NAMALWA (cell line): Measurements from ENCODE around the gene NPAS2.

Experiments used
- DNase-seq: peaks from one replicate; pipeline ENCODE4 v3.0.0-alpha.2; 2015; ENCODE audit warnings: low spot score

Gene NPAS2

DNA sequence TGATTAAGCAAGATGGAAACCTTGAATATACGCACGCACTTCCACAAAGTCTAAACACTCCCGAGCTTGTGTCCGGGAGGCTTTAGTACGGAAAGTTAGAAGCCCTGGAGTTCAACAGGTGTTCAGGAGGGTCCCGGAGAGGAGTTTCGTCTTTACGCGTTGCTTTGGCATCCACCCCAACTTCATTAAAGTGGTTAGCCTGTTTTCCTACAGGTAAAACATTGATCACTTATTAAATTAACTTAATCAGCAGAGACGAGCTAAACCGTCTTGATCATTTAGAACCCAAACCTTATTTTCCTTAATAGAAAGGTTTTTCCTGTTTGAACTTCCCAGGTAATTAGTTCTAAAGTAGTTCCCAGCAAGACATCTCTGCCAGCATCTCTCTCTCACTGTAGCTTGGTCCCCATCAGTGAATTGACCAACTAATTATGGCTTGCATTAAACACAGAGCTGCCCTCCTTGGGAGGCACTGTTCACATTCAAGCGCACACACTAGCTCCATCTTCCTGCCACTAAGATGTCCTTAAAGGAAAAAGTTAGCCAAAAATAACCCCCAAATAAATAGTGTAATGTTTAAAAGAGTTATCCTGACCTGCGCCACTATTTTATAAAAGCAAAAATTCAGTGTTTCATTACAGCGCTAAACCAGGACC, 1.4 kb downstream of the NPAS2 start:
- DNase-seq: no peak

DNA sequence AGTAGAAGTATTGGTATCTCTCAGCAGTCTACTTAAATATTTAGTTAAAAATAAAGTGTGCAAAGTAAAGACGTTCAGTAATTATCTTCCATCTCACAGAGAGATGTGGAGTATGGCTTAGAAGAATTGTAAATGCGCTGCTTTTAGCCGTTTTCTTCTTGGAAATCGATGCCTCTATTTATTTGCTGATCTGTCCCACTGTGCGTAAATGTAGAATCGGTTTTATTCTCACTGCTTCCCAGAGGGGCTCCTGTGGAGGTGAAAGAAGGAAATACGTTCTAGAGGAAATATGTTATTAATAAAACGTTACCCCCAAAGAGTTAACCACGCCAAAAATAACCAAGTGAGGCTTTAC, 1.9 kb downstream of the NPAS2 start:
- DNase-seq: no peak

DNA sequence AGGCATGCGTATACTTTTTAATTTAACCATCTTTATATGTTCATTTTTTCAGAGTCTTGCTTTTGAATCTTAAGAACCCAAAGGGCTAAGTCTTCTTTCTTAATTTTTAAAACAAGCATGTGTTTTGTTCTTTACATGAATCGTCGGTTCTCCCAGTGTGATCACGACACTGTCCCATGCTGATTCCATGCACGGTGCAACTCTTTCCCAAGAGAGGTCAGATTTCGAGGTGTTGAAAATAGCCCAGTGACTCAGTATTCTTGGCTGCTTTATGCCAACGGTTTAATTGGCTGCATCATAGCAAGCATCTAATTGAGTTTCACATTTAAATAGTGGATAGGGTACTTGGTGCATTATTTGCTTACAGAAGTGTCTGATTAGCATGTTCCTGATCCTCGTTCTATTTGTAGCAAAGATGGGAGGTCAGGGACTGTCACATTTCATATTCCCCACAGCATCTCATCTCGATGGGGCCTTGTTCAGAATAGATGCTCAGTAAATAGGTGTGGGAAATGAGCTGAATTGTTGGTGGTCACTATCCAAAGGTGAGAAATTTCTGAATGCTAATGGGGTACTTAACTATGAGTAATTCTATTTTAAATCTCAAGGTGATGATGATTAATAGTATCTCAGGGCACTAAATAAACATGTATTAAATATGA, 2.8 kb downstream of the NPAS2 start:
- DNase-seq: no peak

DNA sequence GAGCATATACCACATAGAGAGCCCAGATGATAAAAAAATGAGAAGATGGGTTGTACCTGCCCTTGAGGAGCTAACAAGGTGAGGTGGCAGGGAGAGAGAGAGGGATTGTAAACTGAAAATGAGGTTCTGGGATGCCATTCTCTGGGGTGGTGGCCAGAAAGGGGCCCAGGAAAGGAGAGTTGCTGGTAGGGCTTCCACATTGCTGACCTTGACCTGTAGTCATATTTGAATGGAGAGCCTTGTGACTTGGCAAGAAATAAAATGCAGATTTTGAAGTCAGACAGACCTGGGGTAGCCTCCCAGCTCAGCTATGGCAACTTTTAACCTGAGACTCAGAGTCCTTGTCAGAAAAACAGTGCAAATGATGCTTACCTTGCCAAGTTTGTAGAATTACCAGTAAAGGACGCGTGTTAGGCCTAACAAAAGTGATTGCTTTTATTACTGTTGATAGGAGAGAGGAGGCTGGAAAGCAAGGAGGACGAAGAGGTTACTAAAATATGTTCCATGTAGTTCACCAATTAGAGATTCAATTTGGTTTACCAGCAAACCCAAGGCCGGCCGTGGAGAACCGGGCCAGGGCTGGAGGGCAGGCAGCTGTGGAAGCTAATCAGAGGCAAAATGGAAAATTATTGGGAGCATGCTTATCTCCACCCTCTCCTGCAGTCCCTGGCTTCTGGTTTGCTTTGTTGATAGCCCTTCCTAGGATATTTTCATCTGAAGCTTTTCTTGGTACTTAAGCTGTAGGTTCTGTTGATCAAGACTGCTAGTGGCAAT, 3.9 kb downstream of the NPAS2 start:
- DNase-seq: no peak

DNA sequence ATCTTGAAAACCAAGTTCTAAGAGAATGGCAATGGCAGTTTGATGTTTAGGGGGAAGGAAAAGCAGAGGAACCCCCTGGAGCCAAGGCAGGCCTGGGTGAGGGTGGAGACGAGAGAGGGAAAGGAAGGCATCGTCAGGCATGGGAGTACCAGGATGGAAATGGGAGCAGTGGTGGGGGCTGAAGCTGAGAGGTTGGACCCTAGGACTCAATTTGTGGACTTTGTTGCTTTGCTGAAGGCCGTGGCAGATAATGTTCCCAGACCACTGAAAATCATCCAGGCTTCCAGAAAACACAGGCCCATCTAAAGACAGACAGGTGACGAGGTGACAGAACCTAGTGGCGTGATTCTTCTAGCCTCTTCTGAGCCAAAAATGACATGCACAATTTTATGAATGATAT, 4.9 kb downstream of the NPAS2 start:
- DNase-seq: no peak

DNA sequence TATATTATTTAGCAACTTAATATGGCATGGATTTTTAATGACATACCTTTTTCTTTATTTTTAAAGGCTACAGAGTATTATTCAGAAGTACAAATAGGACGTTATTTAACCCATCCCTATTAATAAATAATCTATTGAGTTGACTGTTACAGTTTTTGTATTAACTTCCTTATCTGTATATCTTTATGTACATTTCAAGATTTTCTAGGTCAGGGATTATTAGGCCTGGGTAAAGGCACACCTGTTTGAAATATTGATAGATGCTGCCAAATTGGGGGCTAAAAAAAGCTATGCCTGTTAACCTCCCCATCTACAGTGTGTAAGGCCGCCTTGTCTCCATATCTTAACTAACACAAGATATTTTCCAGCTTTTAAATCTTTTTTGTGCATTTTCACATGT, 6.6 kb downstream of the NPAS2 start:
- DNase-seq: no peak

DNA sequence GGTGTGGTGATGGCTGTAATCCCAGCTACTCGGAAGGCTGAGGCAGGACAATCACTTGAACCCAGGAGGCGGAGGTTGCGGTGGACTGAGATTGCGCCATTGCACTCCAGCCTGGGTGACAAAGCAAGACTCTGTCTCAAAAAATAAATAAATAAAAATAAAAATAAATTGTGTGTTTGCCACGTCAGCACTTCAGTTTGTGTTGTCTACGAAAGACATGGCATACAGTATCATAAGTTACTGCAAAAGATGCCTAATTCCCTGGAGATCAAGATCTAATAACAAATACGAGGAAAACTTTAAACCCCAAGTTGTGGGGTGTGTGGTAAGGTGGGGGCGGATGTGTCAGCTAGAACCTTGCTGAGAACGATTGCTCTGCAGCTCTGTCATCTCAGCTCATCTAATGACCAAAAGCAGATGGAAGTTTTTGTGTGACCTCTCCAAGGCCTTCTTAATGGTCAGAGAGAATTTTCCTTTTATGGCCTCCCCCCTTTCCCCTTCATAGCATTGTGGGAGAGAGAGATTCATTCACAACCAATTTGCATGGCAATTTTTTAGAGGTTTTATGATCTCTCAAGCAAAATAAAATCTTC, 11.3 kb downstream of the NPAS2 start:
- DNase-seq: no peak

DNA sequence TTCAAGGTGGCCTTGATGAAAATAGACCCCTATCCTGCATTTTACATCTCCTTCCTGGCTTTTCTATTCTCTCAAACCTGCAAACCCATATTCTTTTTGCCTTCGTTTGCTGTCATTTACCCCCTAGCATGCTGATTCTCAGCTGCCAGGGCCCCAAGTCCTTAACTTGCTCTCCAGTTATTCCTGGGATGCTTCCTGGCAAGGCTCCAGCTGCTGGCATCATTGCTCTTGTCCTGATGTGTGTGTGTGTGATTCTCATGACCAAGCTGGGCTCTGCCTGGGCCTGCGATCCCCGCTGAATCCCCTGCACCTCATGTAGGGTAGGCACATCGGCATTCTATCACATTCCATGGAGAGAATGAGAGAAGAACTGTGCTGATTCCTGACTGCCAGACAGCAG, 11.9 kb downstream of the NPAS2 start:
- no peak for DNase-seq

DNA sequence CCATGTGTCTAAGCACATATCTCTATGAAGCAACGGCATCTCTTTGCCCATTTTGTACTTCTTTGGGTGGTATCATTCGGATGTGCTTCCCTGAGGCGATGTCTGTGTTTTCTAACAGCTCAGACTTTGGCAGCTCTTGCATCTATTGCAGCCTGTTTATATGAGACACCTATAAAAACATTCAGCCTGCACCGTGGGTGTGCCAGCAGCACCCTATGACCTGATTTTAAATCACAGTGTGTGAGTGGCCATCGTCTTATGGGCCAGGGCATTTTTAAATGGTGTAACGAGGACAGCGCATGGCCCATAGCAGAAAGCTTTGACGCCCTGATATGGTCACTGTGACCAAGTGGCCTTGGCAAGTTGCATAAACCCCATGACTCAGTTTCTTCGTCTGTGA, 12.9 kb downstream of the NPAS2 start:
- no peak for DNase-seq

DNA sequence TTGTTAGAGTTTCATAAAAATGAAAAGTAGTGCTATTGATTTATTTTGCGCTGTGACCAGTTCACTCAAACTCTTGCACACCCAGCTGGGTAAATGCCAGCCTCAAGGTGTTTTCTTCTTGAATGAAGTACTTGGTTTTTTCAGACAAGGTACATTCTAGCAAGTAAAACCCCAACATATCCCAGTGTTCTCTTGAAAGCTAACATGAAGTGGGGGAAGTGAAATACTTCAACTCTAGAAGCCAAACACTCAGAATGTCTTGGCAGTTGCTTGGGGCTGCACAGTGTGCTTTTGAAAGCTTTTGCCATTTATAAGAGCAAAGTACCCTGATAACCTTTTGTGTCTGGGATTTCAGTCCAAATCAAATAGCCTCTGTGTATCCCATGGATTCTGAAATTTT, 13.4 kb downstream of the NPAS2 start:
- DNase-seq: no peak

DNA sequence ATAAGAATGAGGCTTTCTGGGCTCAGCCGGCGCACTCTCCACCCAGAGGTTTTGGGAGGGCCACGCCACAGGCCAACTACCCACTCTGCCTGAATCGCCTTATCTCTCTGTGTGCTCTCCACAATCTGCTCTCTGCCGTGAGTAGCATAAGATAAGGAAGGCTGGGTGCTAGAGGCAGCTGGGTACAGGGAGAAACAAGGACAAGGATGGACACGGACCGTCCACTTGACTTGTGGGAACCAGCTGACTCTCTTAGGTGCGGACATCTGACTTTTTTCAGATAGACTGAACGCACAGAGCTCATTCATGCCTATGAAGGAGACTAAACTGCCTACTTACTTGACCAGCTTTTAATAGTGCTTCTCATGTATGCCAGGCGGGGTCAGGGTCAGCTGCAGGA, 14.3 kb downstream of the NPAS2 start:
- DNase-seq: no peak

DNA sequence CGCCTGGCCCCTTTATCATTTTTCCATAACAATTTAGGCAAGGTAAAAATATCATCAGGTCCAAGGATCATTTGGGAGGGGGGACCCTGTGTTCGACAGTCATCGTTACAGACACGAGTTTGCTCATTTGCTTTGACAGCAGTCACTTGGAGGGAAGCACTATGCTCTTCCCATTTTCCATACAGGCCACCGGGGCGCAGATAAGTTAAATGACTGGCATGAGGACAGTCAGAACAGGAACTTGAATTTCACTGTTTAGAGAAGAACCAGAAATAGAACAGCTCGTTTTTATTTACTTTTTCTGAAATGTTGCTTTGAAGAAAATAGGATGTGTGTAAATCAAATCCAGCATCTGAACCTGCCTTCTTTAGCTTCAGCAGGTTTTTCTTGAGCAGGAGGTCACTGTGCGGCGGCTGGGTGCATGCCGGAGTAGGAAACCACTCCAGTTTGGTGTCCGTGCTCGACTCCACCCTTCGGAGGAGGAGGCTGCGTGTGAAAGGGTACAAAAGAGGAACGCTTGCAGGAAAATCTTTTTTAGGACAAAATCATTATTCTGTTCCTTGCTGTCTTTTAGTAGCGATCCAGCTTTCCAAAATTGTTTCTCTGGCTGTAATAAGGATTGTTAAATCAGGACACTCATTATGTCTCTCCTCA, 15.2 kb downstream of the NPAS2 start:
- DNase-seq: no peak

DNA sequence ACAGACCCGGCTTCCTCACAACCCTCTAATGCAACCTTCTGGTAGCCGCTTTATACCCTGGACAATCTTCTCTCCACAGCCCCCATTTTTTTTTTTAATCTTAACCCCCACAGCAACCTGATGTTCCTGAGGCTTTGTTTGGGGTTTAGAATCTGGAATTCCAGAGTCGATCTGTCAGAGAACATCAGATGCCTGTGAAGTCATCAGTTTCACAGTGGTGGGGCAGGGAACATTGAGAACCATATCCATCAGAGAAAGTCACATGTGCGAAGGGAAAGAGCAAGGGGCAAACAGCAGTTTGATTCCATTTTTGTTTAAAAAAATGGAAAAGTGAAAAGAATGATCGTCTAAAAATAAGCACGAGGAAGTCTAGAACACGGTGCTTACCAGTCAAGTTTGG, 20.6 kb downstream of the NPAS2 start:
- DNase-seq: no peak

DNA sequence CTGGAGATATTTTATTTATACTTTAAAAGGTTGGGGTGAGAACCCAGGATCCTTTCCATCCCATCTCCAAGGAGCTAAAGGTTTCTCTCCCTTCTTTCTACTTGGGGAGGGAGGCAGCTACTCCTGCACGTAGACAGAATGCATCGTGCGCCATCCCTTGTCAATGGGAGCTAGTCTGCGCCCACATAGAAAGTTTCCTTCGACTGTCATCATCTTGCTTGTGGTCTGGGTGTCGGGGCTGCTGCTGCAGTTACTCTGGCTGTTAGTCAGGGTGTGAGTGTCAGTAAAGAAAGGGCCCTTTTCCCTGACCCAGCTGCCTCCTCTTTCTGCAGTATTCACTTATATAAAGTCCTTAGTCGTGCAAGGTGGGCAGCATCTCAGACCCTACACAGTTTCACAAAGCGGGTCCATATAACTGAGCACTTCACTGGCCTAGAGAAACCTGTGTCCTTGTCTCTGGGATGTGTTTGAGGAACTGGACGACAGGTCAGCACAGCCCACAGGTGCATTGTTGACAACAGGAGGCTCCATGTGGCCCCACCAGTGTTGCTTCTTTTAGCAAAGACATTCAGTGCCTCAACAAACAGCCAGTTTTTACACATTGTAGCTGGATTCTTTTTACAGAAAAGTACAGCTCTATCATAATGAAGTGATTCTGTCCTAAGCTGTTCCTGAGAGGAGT, 22.4 kb downstream of the NPAS2 start:
- DNase-seq: no peak

DNA sequence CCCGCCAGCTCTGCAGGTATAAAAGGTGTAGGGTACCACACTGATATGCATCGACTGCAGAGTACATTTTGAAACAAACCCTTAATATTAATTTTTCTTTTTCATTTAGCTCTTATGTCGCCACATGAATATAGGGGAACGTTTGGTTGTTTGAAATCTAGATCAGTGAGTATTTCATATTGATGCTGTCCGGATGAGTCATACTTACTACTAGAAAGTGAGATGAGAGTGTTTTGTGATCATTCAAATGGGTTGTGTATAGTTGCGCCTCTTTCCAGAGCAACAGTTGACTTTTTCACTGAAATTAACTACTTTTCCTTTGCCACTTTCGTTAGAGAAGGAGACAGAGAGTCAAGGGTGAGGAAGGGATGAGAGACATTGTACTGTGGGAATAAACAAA, 24.6 kb downstream of the NPAS2 start:
- no peak for DNase-seq

DNA sequence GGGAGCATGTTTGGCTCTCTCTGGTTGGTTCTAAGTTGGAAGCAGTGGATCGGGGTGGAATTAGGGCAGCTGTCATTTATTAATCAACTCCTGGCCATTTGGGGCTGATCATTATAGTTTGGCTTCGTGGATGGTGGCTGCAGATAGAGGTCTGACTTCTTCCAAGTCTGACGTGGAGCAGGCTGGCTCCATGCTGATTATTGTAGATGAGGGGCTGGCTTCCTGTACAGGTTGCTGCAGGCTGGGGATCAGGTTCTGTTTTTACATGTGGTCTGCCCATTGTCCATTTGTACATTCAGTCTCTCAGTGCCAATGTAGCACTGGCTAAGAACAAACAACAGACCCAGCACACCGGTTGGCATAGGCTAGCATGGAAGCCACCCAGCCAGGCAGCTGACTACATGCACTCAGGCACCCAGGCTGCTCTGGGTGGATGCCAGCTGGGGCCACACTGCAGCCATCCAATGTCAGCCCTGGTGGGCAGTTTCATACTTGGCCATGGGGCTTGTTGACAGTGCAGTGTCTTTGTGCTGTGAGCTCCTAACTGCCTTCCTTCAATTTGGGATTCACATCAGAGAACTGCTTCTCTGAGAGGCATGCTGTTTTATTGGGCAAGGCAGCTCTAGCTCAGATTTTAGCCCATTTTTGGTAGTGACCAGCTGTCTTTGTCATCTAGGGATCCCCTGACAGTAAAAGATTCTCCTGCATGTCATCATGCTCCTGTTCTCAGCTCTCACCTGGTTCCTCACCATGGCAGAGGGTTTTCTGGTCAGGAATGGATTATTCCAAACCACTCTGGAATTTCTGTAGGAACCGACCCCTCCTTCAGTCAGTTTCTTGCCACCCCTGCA, 25.4 kb downstream of the NPAS2 start:
- no peak for DNase-seq

DNA sequence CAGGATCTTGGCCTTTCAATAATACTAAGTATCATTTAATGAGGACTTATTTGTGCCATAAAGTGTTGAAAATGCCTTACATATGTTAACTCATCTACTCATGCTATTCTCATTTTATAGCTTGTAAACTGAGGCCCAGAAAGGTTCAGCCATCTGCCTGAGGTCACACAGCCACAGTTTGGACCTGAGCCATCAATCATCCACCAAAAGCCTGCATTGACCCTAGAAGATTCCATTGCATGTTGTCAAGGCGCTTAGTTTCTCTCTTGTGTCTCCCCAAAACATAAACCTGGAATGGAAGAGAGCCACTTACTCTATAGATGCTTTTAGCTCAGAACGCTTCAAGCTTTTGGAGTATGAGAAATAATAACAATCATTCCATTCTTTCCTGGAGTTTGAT, 26.8 kb downstream of the NPAS2 start:
- no peak for DNase-seq

DNA sequence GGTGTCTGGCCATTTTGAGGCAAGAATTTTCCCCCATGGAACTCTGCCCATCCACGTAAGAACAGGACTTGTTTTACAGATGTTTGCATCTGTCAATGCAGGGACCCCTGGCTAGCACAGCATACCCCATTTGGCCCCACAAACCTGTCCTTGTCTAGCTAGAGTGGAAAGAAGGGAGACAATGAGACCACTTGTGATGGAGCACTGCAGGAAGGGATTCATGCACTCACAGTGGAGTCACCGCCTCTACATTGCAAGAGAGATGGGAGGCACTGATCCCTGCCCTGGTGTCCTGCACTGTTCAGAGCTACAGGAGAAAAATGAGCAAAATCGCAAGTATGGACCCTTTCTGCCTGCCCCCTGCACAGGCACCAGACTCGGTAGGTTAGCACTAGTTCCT, 32.5 kb downstream of the NPAS2 start:
- DNase-seq: no peak

DNA sequence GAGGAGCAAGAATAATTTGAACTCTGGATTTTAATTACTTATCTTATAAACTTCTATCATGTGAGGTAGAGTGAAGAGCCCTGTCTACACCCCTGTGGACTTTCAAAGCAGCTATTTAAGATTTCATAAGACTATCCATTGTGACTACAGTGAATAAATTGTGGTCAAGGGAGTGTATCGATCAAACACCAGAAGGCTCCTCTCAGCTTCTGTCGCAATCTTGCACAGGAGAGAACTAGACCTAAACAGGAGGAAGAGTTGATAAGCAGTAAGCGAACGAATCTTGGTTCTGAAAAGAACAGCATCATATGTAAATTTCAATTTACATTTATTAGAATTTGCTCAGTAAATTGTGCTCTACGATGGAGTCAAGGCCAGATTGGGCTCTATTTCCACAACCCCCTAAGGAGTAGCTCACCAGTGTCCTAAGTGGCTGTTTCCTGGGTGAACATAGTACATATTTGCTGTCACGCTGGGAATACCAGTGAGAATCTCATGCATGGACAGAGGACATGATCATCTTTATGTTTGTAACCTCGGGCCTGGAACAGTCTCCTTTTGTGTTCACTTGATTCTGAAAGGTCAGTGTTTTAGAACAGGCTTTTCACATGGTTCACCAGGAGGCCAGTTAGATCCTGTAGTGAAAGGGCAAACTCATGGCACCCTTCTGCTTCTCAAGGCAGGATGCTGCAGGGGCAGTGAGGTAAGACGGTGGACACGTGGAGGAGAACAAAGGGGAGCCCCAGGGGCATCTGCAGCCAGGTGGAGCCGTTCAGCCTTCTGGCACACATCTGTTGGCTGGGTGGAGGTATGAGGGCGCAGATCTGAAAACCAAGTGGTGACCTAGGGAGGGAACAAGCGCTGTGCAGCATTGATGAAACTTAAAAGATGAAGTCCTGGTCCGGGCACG, 33.3 kb downstream of the NPAS2 start:
- DNase-seq: no peak
